CD4-positive, alpha-beta memory T cell (primary cell): ENCODE measurements around the gene RBM20. TPM values are rescaled to one million over a fixed set of nuclear protein-coding genes. Genes with fewer than 3 reads are reported as not detected.

Source experiments
- CTCF ChIA-PET: fragments of 350-600 bp; sonication (Branson Sonifier 250); formaldehyde crosslinking; loops from one replicate; lab custom pipeline; 2021; ENCODE audit warnings: inconsistent platforms; ENCODE audit not compliant: partially characterized antibody; lab: Charles Lee
- POLR2A ChIA-PET: fragments of 350-600 bp; sonication (Branson Sonifier 250); formaldehyde crosslinking; loops from one replicate; lab custom pipeline; 2021; ENCODE audit not compliant: partially characterized antibody; lab: Charles Lee
- DNase-seq, 5 donors: peaks; one replicate each; pipeline versions ENCODE4 v3.0.0 to v3.0.0-alpha.2; 2020 to 2022; ENCODE audit warnings: mixed read lengths in 1 of 5
- H3K27ac ChIP-seq: one replicate; pipeline ENCODE4 v1.7.0; 2013; ENCODE audit warnings: low read depth, low read length
- H3K27me3 ChIP-seq: 2 replicates; pipeline ENCODE4 v1.7.0; 2013; ENCODE audit warnings: mild to moderate bottlenecking, low read length, moderate library complexity; ENCODE audit not compliant: insufficient read depth
- H3K36me3 ChIP-seq: 2 replicates; pipeline ENCODE4 v1.7.0; 2013; ENCODE audit warnings: mild to moderate bottlenecking, low read length, moderate library complexity; ENCODE audit not compliant: insufficient read depth
- H3K4me1 ChIP-seq: 2 replicates; pipeline ENCODE4 v1.7.0; 2013; ENCODE audit warnings: mild to moderate bottlenecking, low read length, moderate library complexity; ENCODE audit not compliant: insufficient read depth
- H3K4me3 ChIP-seq, 2 donors: one replicate each; pipeline ENCODE4 v1.7.0; 2013; ENCODE audit warnings: low read length in 2 of 2, mild to moderate bottlenecking in 1 of 2
- H3K9me3 ChIP-seq, 2 donors: one replicate each; pipeline ENCODE4 v1.7.0; 2013; ENCODE audit warnings: low read length in 2 of 2, control low read depth in 1 of 2; ENCODE audit not compliant: control insufficient read depth in 1 of 2
- H3K27ac Mint-ChIP-seq, 7 donors: one replicate each; pipeline ENCODE4 v1.8.0; 2020 to 2021; ENCODE audit warnings: mixed read lengths in 7 of 7, mild to moderate bottlenecking in 6 of 7, inconsistent platforms in 3 of 7, moderate library complexity in 3 of 7
- H3K27me3 Mint-ChIP-seq, 2 donors: one replicate each; pipeline ENCODE4 v1.8.0; 2020 to 2021; ENCODE audit warnings: mixed read lengths in 2 of 2
- H3K36me3 Mint-ChIP-seq, 2 donors: one replicate each; pipeline ENCODE4 v1.8.0; 2020 to 2021; ENCODE audit warnings: mixed read lengths in 2 of 2, inconsistent platforms in 1 of 2, mild to moderate bottlenecking in 1 of 2
- H3K4me1 Mint-ChIP-seq, 4 donors: one replicate each; pipeline ENCODE4 v1.8.0; 2020 to 2021; ENCODE audit warnings: mixed read lengths in 4 of 4, mild to moderate bottlenecking in 1 of 4
- H3K4me3 Mint-ChIP-seq, 8 donors: one replicate each; pipeline ENCODE4 v1.8.0; 2020 to 2021; ENCODE audit warnings: mixed read lengths in 8 of 8, mild to moderate bottlenecking in 7 of 8, moderate library complexity in 6 of 8, inconsistent platforms in 3 of 8
- H3K9me3 Mint-ChIP-seq, 8 donors: one replicate each; pipeline ENCODE4 v1.8.0; 2020 to 2021; ENCODE audit warnings: mixed read lengths in 8 of 8, mild to moderate bottlenecking in 5 of 8, inconsistent platforms in 3 of 8, moderate library complexity in 1 of 8
- intact Hi-C: fragments of 100-400 bp; cut with micrococcal nuclease; formaldehyde crosslinking; loops from one replicate; pipeline ENCODE4 v1.15.1; 2023
- polyA plus RNA-seq, 2 donors: library from polyadenylated mRNA; unstranded; fragments of 300-500 nt; fragmentation: Illumina TruSeq; gene quantifications; one replicate each; pipeline ENCODE4 v1.2.3, GENCODE V29; 2021
- total RNA-seq, 2 experiments: library from RNA; stranded (reverse); gene quantifications; one replicate each; pipeline ENCODE4 v1.2.3, GENCODE V29; 2021

RBM20 gene
- total and polyA plus RNA-seq, 4 experiments from 2014 or later = 0.03 TPM; not detected in 3

GRCh38 chr10:110813743-110814472 lies 169.8 kb downstream of the RBM20 start:
- peak overlapping the region in 1 of 7 donors; percentile 29 for H3K27ac Mint-ChIP-seq

GRCh38 chr10:110815354-110816004 lies 171.3 kb downstream of the RBM20 start:
- POLR2A ChIA-PET = no interaction called here
- Histone ChIP-seq H3K27ac (no peak overlapping the region), H3K36me3 (no peaks in the 10 kb centered on the region), H3K4me1 (no peaks in the 10 kb centered on the region), H3K4me3 (no peak overlapping the region), H3K9me3 (no peaks in the 10 kb centered on the region), H3K27me3 (no peaks in the 10 kb centered on the region)
- H3K4me1 Mint-ChIP-seq = peaks cover 5 to 29% (median 17%) of the 10 kb centered on the region in 4 donors
- peak overlapping the region in 3 of 7 donors; percentile 6 to 47 (median 38) for H3K27ac Mint-ChIP-seq
- H3K9me3 Mint-ChIP-seq = no peaks in the 10 kb centered on the region
- no peak for DNase-seq
- H3K4me3 Mint-ChIP-seq = no peak overlapping the region
- CTCF ChIA-PET = no interaction called here
- intact Hi-C loops = no loop called here
- no peaks in the 10 kb centered on the region for H3K27me3 Mint-ChIP-seq
- H3K36me3 Mint-ChIP-seq = no peaks in the 10 kb centered on the region

More at GRCh38 chr10:110813743-110814472, 169.8 kb downstream of the RBM20 start:
- no peak overlapping the region for H3K4me3 ChIP-seq
- DNase-seq = no peak
- peaks cover 5 to 24% (median 17%) of the 10 kb centered on the region in 4 donors for H3K4me1 Mint-ChIP-seq
- H3K36me3 ChIP-seq = no peaks in the 10 kb centered on the region
- no peaks in the 10 kb centered on the region for H3K27me3 Mint-ChIP-seq
- H3K36me3 Mint-ChIP-seq = no peaks in the 10 kb centered on the region
- no peaks in the 10 kb centered on the region for H3K4me1 ChIP-seq
- no peaks in the 10 kb centered on the region for H3K27me3 ChIP-seq
- no peak overlapping the region for H3K4me3 Mint-ChIP-seq
- POLR2A ChIA-PET = no interaction called here
- intact Hi-C loops = no loop called here
- H3K9me3 ChIP-seq = no peaks in the 10 kb centered on the region
- CTCF ChIA-PET = no interaction called here
- H3K9me3 Mint-ChIP-seq = no peaks in the 10 kb centered on the region
- H3K27ac ChIP-seq = no peak overlapping the region

- H3K9me3 ChIP-seq = no peaks in the 10 kb centered on the region
- H3K27me3 ChIP-seq = no peaks in the 10 kb centered on the region
- no peak overlapping the region for H3K4me3 ChIP-seq
- intact Hi-C loops = no loop called here
- Mint-ChIP-seq H3K27me3 (no peaks in the 10 kb centered on the region), H3K27ac (peak overlapping the region in 3 of 7 donors; percentile 19 to 71 (median 47)), H3K4me3 (no peak overlapping the region), H3K36me3 (no peaks in the 10 kb centered on the region), H3K9me3 (no peaks in the 10 kb centered on the region), H3K4me1 (peaks cover 8 to 38% (median 21%) of the 10 kb centered on the region in 4 donors)
- no peaks in the 10 kb centered on the region for H3K36me3 ChIP-seq
- no peak overlapping the region for H3K27ac ChIP-seq
- no peak for DNase-seq
- POLR2A ChIA-PET = interaction anchor here (1.0 to 3.3 kb wide), 6 partner anchors 8 to 51 kb away, joined by 3 to 14 read pairs (median 4); no protein-coding TSS in a partner anchor
- no peaks in the 10 kb centered on the region for H3K4me1 ChIP-seq
- CTCF ChIA-PET = interaction anchor here (1.0 to 1.1 kb wide), 2 partner anchors 15 to 44 kb away, joined by 3 to 4 read pairs; no protein-coding TSS in a partner anchor
Observed at GRCh38 chr10:110817614-110818013, 173.5 kb downstream of the RBM20 start.

- intact Hi-C loops = no loop called here
- H3K27ac ChIP-seq = no peak overlapping the region
- ChIA-PET CTCF (no interaction called here), POLR2A (interaction anchor here (0.6 to 3.3 kb wide), 6 partner anchors 11 to 53 kb away, joined by 3 to 14 read pairs (median 4); partner anchors contain the start of gene PDCD4)
- no peaks in the 10 kb centered on the region for H3K4me1 ChIP-seq
- DNase-seq = no peak
- H3K27ac Mint-ChIP-seq = peak overlapping the region in 3 of 7 donors; percentile 18 to 63 (median 37)
- H3K27me3 ChIP-seq = no peaks in the 10 kb centered on the region
- no peaks in the 10 kb centered on the region for H3K36me3 ChIP-seq
- no peak overlapping the region for H3K4me3 ChIP-seq
- H3K9me3 Mint-ChIP-seq = no peaks in the 10 kb centered on the region
- no peaks in the 10 kb centered on the region for H3K36me3 Mint-ChIP-seq
- no peaks in the 10 kb centered on the region for H3K9me3 ChIP-seq
- H3K27me3 Mint-ChIP-seq = no peaks in the 10 kb centered on the region
- H3K4me3 Mint-ChIP-seq = no peak overlapping the region
- peaks cover 8 to 38% (median 21%) of the 10 kb centered on the region in 4 donors for H3K4me1 Mint-ChIP-seq
Observed at GRCh38 chr10:110818311-110819256, 174.4 kb downstream of the RBM20 start.

GRCh38 chr10:110820321-110820814 lies 176.2 kb downstream of the RBM20 start:
- H3K36me3 Mint-ChIP-seq = no peaks in the 10 kb centered on the region
- intact Hi-C loops = no loop called here
- no peak overlapping the region for H3K27ac ChIP-seq
- peak overlapping the region in 1 of 7 donors; percentile 75 for H3K27ac Mint-ChIP-seq
- peaks cover 10 to 37% (median 16%) of the 10 kb centered on the region in 4 donors for H3K4me1 Mint-ChIP-seq
- H3K27me3 ChIP-seq = no peaks in the 10 kb centered on the region
- no peaks in the 10 kb centered on the region for H3K27me3 Mint-ChIP-seq
- no peaks in the 10 kb centered on the region for H3K9me3 ChIP-seq
- H3K4me1 ChIP-seq = no peaks in the 10 kb centered on the region
- DNase-seq = no peak
- CTCF ChIA-PET = interaction anchor here (0.9 kb wide), 1 partner anchor 16 kb away, joined by 3 read pairs; no protein-coding TSS in a partner anchor
- no peak overlapping the region for H3K4me3 ChIP-seq
- no peaks in the 10 kb centered on the region for H3K36me3 ChIP-seq
- H3K9me3 Mint-ChIP-seq = no peaks in the 10 kb centered on the region
- POLR2A ChIA-PET = no interaction called here
- H3K4me3 Mint-ChIP-seq = no peak overlapping the region

GRCh38 chr10:110821508-110821907 lies 177.4 kb downstream of the RBM20 start:
- H3K36me3 ChIP-seq = no peaks in the 10 kb centered on the region
- Mint-ChIP-seq H3K4me3 (no peak overlapping the region), H3K36me3 (no peaks in the 10 kb centered on the region), H3K9me3 (no peaks in the 10 kb centered on the region), H3K4me1 (peaks cover 9 to 29% (median 13%) of the 10 kb centered on the region in 4 donors), H3K27me3 (no peaks in the 10 kb centered on the region), H3K27ac (peak overlapping the region in 3 of 7 donors; percentile 15 to 25 (median 24))
- intact Hi-C loops = no loop called here
- no peak overlapping the region for H3K27ac ChIP-seq
- ChIA-PET CTCF (interaction anchor here (1.6 kb wide), 1 partner anchor 9 kb away, joined by 4 read pairs; no protein-coding TSS in a partner anchor), POLR2A (no interaction called here)
- no peaks in the 10 kb centered on the region for H3K9me3 ChIP-seq
- H3K27me3 ChIP-seq = no peaks in the 10 kb centered on the region
- DNase-seq = no peak
- H3K4me3 ChIP-seq = no peak overlapping the region
- H3K4me1 ChIP-seq = no peaks in the 10 kb centered on the region
